Measurements from ENCODE around the gene RET.

Gene RET

GRCh38 chr10:43062402-43063160 lies 14.3 kb upstream of the RET start:
- no peak for FAIRE-seq
- no peak for TF ChIP-seq CTCF (IDR thresholded peaks at IDR 0.05; ENCODE audit: insufficient read depth, missing control alignments)
- no peak for DNase-seq (ENCODE audit: insufficient read length, low spot score)

- FAIRE-seq, result no peak
- no peak for TF ChIP-seq CTCF (IDR thresholded peaks at IDR 0.05; ENCODE audit: insufficient read depth, missing control alignments)
- no peak for DNase-seq (ENCODE audit: insufficient read length, low spot score)
Measured at GRCh38 chr10:43064331-43065075, 12.4 kb upstream of the RET start.

- TF ChIP-seq CTCF (IDR thresholded peaks at IDR 0.05; ENCODE audit: insufficient read depth, missing control alignments), result no peak
- FAIRE-seq (no peak), DNase-seq (ENCODE audit: insufficient read length, low spot score) (no peak)
Measured at GRCh38 chr10:43065234-43065633, 11.6 kb upstream of the RET start.

- DNase-seq (ENCODE audit: insufficient read length, low spot score) (no peak), FAIRE-seq (no peak)
- TF ChIP-seq CTCF (IDR thresholded peaks at IDR 0.05; ENCODE audit: insufficient read depth, missing control alignments), result no peak
Measured at GRCh38 chr10:43065761-43066160, 11.1 kb upstream of the RET start.

GRCh38 chr10:43066481-43066880 lies 10.4 kb upstream of the RET start:
- DNase-seq (ENCODE audit: insufficient read length, low spot score) (no peak), FAIRE-seq (no peak)
- TF ChIP-seq CTCF (IDR thresholded peaks at IDR 0.05; ENCODE audit: insufficient read depth, missing control alignments), result no peak

- DNase-seq (ENCODE audit: insufficient read length, low spot score), result no peak
- TF ChIP-seq CTCF (IDR thresholded peaks at IDR 0.05; ENCODE audit: insufficient read depth, missing control alignments), result no peak
- FAIRE-seq, result no peak
Measured at GRCh38 chr10:43067391-43068135, 9.3 kb upstream of the RET start.
